ENCODE measurements around the gene ACOX1. TPM values are rescaled to one million over a fixed set of nuclear protein-coding genes. Genes with fewer than 3 reads are reported as not detected.
A peak's percentile ranks its signal among the peaks of the same experiment; 100 is the strongest.

ACOX1 gene
- total and polyA plus RNA-seq, 7 donors = 13.0 to 78.8 (median 58.1) TPM

DNA sequence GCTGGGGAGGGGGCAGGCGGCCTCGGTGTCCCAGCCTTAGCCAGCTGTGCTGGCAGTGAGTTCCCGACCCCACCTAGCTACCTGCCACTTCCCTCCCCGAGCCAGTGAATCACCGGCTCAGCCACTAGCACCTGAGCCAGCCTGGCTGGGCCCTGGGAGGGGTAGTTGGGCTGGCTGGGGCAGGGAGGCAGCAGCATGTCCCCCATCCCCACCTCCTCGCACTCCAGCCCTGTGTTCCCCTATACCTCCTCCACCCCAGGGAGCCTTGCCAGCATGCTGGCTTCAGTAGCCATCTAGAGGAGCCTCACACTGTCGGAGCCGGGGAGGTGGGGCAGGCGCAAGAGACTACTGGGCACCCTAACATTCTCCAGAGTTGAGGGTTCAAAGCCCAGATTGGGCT is 45.4 kb upstream of the ACOX1 start:
- intact Hi-C loops (cut with DNase I) = no loop called here
- TF ChIP-seq, protein P1, sequence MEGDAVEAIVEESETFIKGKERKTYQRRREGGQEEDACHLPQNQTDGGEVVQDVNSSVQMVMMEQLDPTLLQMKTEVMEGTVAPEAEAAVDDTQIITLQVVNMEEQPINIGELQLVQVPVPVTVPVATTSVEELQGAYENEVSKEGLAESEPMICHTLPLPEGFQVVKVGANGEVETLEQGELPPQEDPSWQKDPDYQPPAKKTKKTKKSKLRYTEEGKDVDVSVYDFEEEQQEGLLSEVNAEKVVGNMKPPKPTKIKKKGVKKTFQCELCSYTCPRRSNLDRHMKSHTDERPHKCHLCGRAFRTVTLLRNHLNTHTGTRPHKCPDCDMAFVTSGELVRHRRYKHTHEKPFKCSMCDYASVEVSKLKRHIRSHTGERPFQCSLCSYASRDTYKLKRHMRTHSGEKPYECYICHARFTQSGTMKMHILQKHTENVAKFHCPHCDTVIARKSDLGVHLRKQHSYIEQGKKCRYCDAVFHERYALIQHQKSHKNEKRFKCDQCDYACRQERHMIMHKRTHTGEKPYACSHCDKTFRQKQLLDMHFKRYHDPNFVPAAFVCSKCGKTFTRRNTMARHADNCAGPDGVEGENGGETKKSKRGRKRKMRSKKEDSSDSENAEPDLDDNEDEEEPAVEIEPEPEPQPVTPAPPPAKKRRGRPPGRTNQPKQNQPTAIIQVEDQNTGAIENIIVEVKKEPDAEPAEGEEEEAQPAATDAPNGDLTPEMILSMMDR (IDR thresholded peaks at IDR 0.05) = no peak
- Histone ChIP-seq H3K4me1 (no peaks in the 10 kb centered on the region), H3K36me3 (ENCODE audit: insufficient read depth in 1 of 2, low read depth in 1 of 2) (no peaks in the 10 kb centered on the region), H3K9me3 (no peaks in the 10 kb centered on the region), H3K27me3 (ENCODE audit: insufficient read depth in 3 of 3, low read length in 2 of 3) (peaks cover 0 to 2% (median 0%) of the 10 kb centered on the region in 3 donors), H3K4me3 (no peak overlapping the region), H3K27ac (no peak overlapping the region)
- DNase-seq = no peak
- peak in 1 of 4 donors; percentile 18 for ATAC-seq
- WGBS, 3 donors = 73 to 92% (median 77%) methylated on average over 9 of the region's 9 CpGs

DNA sequence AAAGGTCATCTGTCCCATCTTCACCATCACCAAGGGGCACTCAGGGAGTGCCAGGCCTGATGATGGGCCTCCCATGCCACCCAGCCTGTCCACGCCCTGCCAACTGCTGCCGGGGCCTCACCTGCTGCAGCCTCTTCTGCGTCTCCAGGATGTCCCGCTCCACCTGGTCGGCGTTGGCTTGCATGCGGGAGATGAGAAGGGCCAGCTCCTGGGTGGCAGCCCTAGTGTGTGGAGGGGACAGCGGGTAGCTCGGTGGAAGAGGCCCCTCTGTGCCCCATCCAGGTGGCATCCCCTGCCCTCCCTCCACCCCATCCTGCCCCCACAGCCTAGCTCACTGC is 44.9 kb upstream of the ACOX1 start:
- intact Hi-C loops (cut with DNase I) = no loop called here
- ATAC-seq (no peak), DNase-seq (no peak)
- peaks cover 0 to 2% (median 0%) of the 10 kb centered on the region in 3 donors for H3K27me3 ChIP-seq (ENCODE audit: insufficient read depth in 3 of 3, low read length in 2 of 3)
- no peaks in the 10 kb centered on the region for H3K36me3 ChIP-seq (ENCODE audit: insufficient read depth in 1 of 2, low read depth in 1 of 2)
- no peaks in the 10 kb centered on the region for H3K9me3 ChIP-seq
- TF ChIP-seq, protein P1 (IDR thresholded peaks at IDR 0.05) = no peak
- H3K4me1 ChIP-seq = no peaks in the 10 kb centered on the region
- 87 to 90% (median 89%) methylated on average over 9 of the region's 9 CpGs for WGBS, 3 donors
- H3K4me3 ChIP-seq = no peak overlapping the region
- H3K27ac ChIP-seq = no peak overlapping the region

GRCh38 chr17:76022973-76023899 is 44.3 kb upstream of the ACOX1 start:
- TF ChIP-seq, protein P1 (IDR thresholded peaks at IDR 0.05) = no peak
- Histone ChIP-seq H3K27me3 (ENCODE audit: insufficient read depth in 3 of 3, low read length in 2 of 3) (peaks cover 0 to 2% (median 0%) of the 10 kb centered on the region in 3 donors), H3K4me3 (no peak overlapping the region), H3K27ac (no peak overlapping the region), H3K9me3 (no peaks in the 10 kb centered on the region), H3K4me1 (no peaks in the 10 kb centered on the region), H3K36me3 (ENCODE audit: insufficient read depth in 1 of 2, low read depth in 1 of 2) (no peaks in the 10 kb centered on the region)
- DNase-seq (peak in 1 of 2 donors; percentile 42), ATAC-seq (no peak)
- whole genome bisulfite sequencing, 3 donors = 83 to 85% (median 83%) methylated on average over 26 to 28 of the region's 28 CpGs
- intact Hi-C loops (cut with DNase I) = no loop called here

- 67 to 73% (median 70%) methylated on average over 24 of the region's 24 CpGs for WGBS, 3 donors
Measured at GRCh38 chr17:76022285-76022684, 43.3 kb upstream of the ACOX1 start.

More at GRCh38 chr17:76022285-76022684, 43.3 kb upstream of the ACOX1 start:
- H3K27ac ChIP-seq = no peak overlapping the region
- H3K9me3 ChIP-seq = no peaks in the 10 kb centered on the region
- TF ChIP-seq, protein P1 (IDR thresholded peaks at IDR 0.05) = no peak
- intact Hi-C loops (cut with DNase I) = no loop called here
- no peaks in the 10 kb centered on the region for H3K36me3 ChIP-seq (ENCODE audit: insufficient read depth in 1 of 2, low read depth in 1 of 2)
- H3K4me1 ChIP-seq = no peaks in the 10 kb centered on the region
- ATAC-seq (no peak), DNase-seq (peak in 1 of 2 donors; percentile 39)
- H3K27me3 ChIP-seq (ENCODE audit: insufficient read depth in 3 of 3, low read length in 2 of 3) = peaks cover 0 to 1% (median 0%) of the 10 kb centered on the region in 3 donors
- no peak overlapping the region for H3K4me3 ChIP-seq

Measured in psoas muscle (tissue), 8 donors.